OCI-LY1 (cell line): Measurements from ENCODE around the gene IFIT1B.
"Not testable (repeated sequence)": the region's sequence is repeated elsewhere in the genome, so short reads cannot be mapped to it uniquely, and the experiment has no call there.

Source experiments
- CTCF ChIP-seq: fragments of 200-600 bp; sonication (generic), shearing (Covaris generic); IDR thresholded peaks from 2 replicates; pipeline ENCODE4 v1.5.1; 2017; ENCODE audit warnings: mild to moderate bottlenecking, antibody characterized with exemption, low read length, moderate library complexity, mixed read lengths
- EZH2 ChIP-seq: fragments of 200-600 bp; sonication (generic), shearing (Covaris generic); IDR thresholded peaks from 2 replicates; pipeline ENCODE4 v1.8.0; 2017; ENCODE audit warnings: borderline replicate concordance, mixed run types, mild to moderate bottlenecking, antibody characterized with exemption, low read length, moderate library complexity, mixed read lengths

GRCh38 chr10:89411135-89411534 is 33.3 kb downstream of the IFIT1B start:
- not testable (repeated sequence) for TF ChIP-seq EZH2, CTCF
